ENCODE measurements around the gene ARAP2. TPM values are rescaled to one million over a fixed set of nuclear protein-coding genes. Genes with fewer than 3 reads are reported as not detected.
A peak's percentile ranks its signal among the peaks of the same experiment; 100 is the strongest.

Gene ARAP2
- total RNA-seq, 4 donors from 2014 or later = 109 to 247 (median 225) TPM

DNA sequence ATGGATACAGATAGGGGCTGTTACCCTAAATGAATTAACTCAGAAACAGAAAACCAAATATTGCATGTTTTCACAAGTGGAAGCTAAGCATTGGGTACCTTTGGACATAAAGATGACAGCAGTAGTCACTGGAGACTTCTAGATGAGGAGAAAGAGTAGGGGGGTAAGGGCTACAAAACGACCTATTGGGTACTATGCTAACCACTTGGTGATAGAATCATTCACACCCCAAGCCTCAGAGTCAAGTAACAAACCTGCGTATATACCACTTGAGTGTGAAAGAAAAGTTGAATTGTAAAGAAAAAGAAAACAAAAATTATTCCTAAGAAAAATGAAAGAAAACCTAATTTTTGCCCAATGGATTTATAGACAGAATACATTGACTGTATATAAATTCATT lies 7.7 kb upstream of the ARAP2 start:
- no peaks in the 10 kb centered on the region for H3K36me3 ChIP-seq
- no peak for DNase-seq
- H3K27ac ChIP-seq = no peak overlapping the region
- no peaks in the 10 kb centered on the region for H3K9me3 ChIP-seq
- intact Hi-C loops (cut with DNase I) = no loop called here
- no peak for TF ChIP-seq CTCF (IDR thresholded peaks at IDR 0.05)
- TF ChIP-seq POLR2A (IDR thresholded peaks at IDR 0.05) = no peak
- no peaks in the 10 kb centered on the region for H3K27me3 ChIP-seq
- no peak overlapping the region for H3K4me3 ChIP-seq (replicated peaks in 1 of 3)
- WGBS, 2 donors = 90% methylated on average over 2 of the region's 2 CpGs
- H3K4me1 ChIP-seq = peaks cover 20 to 21% of the 10 kb centered on the region in 2 donors

DNA sequence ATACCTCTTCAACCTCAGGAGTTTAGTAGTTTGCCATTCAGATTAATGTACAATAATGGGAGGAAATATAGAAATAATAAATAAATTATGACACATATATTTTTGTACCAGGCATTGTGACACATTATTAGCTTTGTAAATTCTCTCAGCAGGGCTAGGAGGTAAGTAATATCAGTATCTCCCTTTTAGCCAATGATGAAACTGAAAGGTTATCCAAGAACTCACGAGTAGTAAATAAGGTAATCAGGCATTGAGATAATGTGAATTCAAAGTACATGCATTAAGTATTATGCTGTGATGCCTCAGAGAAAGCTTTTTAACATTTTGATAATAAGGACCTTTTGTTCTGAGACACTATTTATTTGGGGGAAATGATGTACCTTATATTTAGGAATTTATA lies 5.3 kb upstream of the ARAP2 start:
- Histone ChIP-seq H3K36me3 (no peaks in the 10 kb centered on the region), H3K9me3 (no peaks in the 10 kb centered on the region), H3K4me1 (peaks cover 4 to 13% of the 10 kb centered on the region in 2 donors), H3K27ac (no peak overlapping the region), H3K27me3 (no peaks in the 10 kb centered on the region), H3K4me3 (replicated peaks in 1 of 3) (no peak overlapping the region)
- intact Hi-C loops (cut with DNase I) = no loop called here
- DNase-seq = no peak
- no peak for TF ChIP-seq POLR2A (IDR thresholded peaks at IDR 0.05)
- TF ChIP-seq CTCF (IDR thresholded peaks at IDR 0.05) = no peak
- 88 to 93% methylated on average over 1 of the region's 1 CpG for WGBS, 2 donors

DNA sequence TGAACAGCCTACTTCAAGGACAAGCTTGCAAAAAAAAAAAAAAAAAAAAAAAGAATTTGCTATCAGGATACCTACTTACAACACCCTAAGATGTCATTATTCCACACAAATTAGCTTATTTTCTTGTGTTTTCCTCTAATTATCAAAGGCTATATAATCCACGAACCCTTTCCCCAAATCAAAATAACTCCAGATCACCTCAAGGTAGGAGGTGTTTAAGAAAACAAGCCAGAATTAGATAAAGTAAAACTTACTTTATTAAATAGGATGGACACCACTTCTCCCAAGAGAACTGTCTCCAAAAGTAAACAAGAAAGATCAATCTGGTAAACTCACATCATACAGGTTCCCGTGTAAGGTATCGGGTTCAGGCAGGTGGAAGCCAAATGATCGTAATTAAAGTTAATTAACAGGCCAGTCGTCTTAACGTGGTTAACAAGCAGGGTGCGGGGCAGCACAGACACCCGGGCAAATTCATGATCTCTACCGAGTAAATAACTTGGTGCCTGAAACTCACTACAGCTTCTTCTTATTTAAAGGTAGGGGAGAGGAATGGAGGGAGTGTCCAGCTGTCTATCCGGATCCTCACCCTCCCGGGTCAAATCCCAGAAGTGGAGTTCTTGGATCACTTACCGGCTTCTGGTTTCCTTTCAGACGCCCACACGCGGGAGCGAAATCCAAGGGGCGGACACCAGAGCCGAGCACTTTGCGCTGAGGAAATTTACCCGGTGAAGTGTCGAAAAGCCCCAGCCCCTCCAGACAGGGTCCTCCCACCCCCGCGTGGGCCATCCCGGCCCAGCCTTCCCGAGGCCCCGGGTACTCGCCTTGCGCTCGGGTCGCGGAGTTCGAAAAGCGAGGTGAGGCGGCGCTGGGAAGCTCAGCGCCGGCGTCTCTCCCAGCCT lies 708 bp downstream of the ARAP2 start:
- intact Hi-C loops (cut with DNase I) = no loop called here
- peak overlapping the region in 2 of 3 donors; percentile 12 to 74 for H3K4me3 ChIP-seq (replicated peaks in 1 of 3)
- peak; percentile 77 to 80 for DNase-seq
- no peak for TF ChIP-seq CTCF (IDR thresholded peaks at IDR 0.05)
- H3K27me3 ChIP-seq = no peaks in the 10 kb centered on the region
- 1 to 3% methylated on average over 14 to 16 of the region's 38 CpGs for WGBS, 2 donors
- H3K9me3 ChIP-seq = no peaks in the 10 kb centered on the region
- H3K27ac ChIP-seq = peak overlapping the region; percentile 92 to 97 (median 95)
- H3K36me3 ChIP-seq = no peaks in the 10 kb centered on the region
- H3K4me1 ChIP-seq = peaks cover 0 to 3% of the 10 kb centered on the region in 2 donors

GRCh38 chr4:36242629-36243354 lies 1.5 kb downstream of the ARAP2 start:
- intact Hi-C loops (cut with DNase I) = no loop called here
- WGBS, 2 donors = 28 to 40% methylated on average over 7 of the region's 7 CpGs
- Histone ChIP-seq H3K4me1 (peaks cover 0 to 3% of the 10 kb centered on the region in 2 donors), H3K9me3 (no peaks in the 10 kb centered on the region), H3K27ac (peak overlapping the region; percentile 29 to 95 (median 92)), H3K36me3 (no peaks in the 10 kb centered on the region), H3K4me3 (replicated peaks in 1 of 3) (peak overlapping the region in 2 of 3 donors; percentile 12 to 74), H3K27me3 (no peaks in the 10 kb centered on the region)
- TF ChIP-seq POLR2A (IDR thresholded peaks at IDR 0.05) (no peak), CTCF (IDR thresholded peaks at IDR 0.05) (no peak)
- no peak for DNase-seq

DNA sequence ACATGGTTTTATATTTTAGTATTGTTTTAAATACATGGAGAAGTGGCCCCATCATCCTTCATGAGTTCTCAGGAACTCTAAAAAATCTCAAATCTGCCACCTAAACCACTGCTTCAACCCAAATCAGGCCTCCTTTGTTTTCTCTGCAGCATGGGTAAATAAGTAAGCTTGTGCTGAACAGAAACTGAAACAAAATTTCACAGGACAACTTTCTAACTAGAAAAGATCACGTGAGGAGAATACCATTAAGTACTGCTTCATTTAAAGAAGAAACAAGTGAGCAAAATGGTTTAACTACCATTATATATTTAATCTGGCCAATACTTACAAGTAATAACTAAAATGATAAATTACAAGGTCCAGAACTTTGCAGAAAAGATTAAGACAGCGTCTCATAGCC lies 2.5 kb downstream of the ARAP2 start:
- Histone ChIP-seq H3K4me3 (replicated peaks in 1 of 3) (peak overlapping the region in 2 of 3 donors; percentile 1 to 74), H3K36me3 (no peaks in the 10 kb centered on the region)
- WGBS, 2 donors = 52% methylated on average over 2 of the region's 2 CpGs

More for the DNA sequence above, 2.5 kb downstream of the ARAP2 start:
- no peak for DNase-seq
- Histone ChIP-seq H3K27ac (peak overlapping the region; percentile 12 to 95 (median 29)), H3K4me1 (peaks cover 0 to 3% of the 10 kb centered on the region in 2 donors), H3K27me3 (no peaks in the 10 kb centered on the region), H3K9me3 (no peaks in the 10 kb centered on the region)
- TF ChIP-seq CTCF (IDR thresholded peaks at IDR 0.05) = no peak
- no peak for TF ChIP-seq POLR2A (IDR thresholded peaks at IDR 0.05)
- intact Hi-C loops (cut with DNase I) = no loop called here
